H1 (cell line): ENCODE results near the gene USP51. TPM values are rescaled to one million over a fixed set of nuclear protein-coding genes. Genes with fewer than 3 reads are reported as not detected.

ENCODE experiments used
- CTCF ChIA-PET: fragments of 300-600 bp; sonication (Branson Sonifier 250); formaldehyde crosslinking; loops from one replicate; lab custom pipeline; 2021; ENCODE audit not compliant: partially characterized antibody; lab: Charles Lee
- POLR2A ChIA-PET: fragments of 300-600 bp; sonication (Branson Sonifier 250); formaldehyde crosslinking; loops from one replicate; lab custom pipeline; 2021; ENCODE audit warnings: inconsistent platforms; ENCODE audit not compliant: partially characterized antibody; lab: Charles Lee
- DNase-seq, 2 experiments: peaks; one replicate each; pipeline versions ENCODE4 v3.0.0 to v3.0.0-alpha.2; 2010 to 2022; ENCODE audit warnings: low spot score in 2 of 2, low read depth in 1 of 2, mixed read lengths in 1 of 2
- FAIRE-seq: peaks from 2 replicates; lab custom pipeline; 2011; peaks lifted over from hg19 to GRCh38; lab: Jason Lieb, UNC
- H2AFZ ChIP-seq: 2 replicates; pipeline ENCODE4 v1.8.1; 2012; ENCODE audit warnings: low read length, inconsistent platforms
- H2AK5ac ChIP-seq: 2 replicates; pipeline ENCODE4 v1.6.1; 2013; ENCODE audit warnings: low read depth, low read length
- H2BK120ac ChIP-seq: replicated peaks from 2 replicates; pipeline ENCODE3; 2013; ENCODE audit warnings: low read depth, low read length, inconsistent platforms
- H2BK12ac ChIP-seq: 2 replicates; pipeline ENCODE4 v1.6.1; 2013; ENCODE audit warnings: low read depth, low read length
- H2BK15ac ChIP-seq: 2 replicates; pipeline ENCODE4 v1.6.1; 2013; ENCODE audit warnings: low read length
- H2BK20ac ChIP-seq: 2 replicates; pipeline ENCODE4 v1.6.1; 2013; ENCODE audit warnings: low read length
- H2BK5ac ChIP-seq: 2 replicates; pipeline ENCODE4 v1.6.1; 2013; ENCODE audit warnings: low read depth, low read length
- H3K14ac ChIP-seq: 2 replicates; pipeline ENCODE4 v1.6.1; 2013; ENCODE audit warnings: inconsistent platforms; ENCODE audit not compliant: insufficient read length
- H3K18ac ChIP-seq: 2 replicates; pipeline ENCODE4 v1.6.1; 2013; ENCODE audit warnings: low read length; ENCODE audit errors: extremely low read depth
- H3K23ac ChIP-seq: 2 replicates; pipeline ENCODE4 v1.6.1; 2013; ENCODE audit warnings: inconsistent platforms; ENCODE audit not compliant: insufficient read length
- H3K23me2 ChIP-seq: 2 replicates; pipeline ENCODE4 v1.6.1; 2013; ENCODE audit warnings: low read depth, low read length
- H3K27ac ChIP-seq: 2 replicates; pipeline ENCODE4 v1.6.1; 2011; ENCODE audit warnings: low read depth, low read length, inconsistent platforms
- H3K27me3 ChIP-seq, 4 experiments: replicated peaks in 1 of 4; 1 replicate in 1 of 4; 2 replicates in 3 of 4; pipeline versions ENCODE4 v1.6.1 to v1.8.1; 2011 to 2013; ENCODE audit warnings: low read length in 3 of 4, mild to moderate bottlenecking in 3 of 4, inconsistent platforms in 2 of 4, mixed read lengths in 2 of 4, moderate library complexity in 1 of 4; ENCODE audit not compliant: control insufficient read depth in 3 of 4, insufficient read depth in 3 of 4; ENCODE audit errors: extremely low read depth in 1 of 4
- H3K36me3 ChIP-seq, 4 experiments: 2 replicates each; pipeline versions ENCODE4 v1.6.1 to v1.8.1; 2011 to 2013; ENCODE audit warnings: mild to moderate bottlenecking in 4 of 4, low read length in 3 of 4, moderate library complexity in 2 of 4, control low read depth in 1 of 4, inconsistent platforms in 1 of 4; ENCODE audit not compliant: insufficient read depth in 4 of 4, control insufficient read depth in 2 of 4
- H3K4ac ChIP-seq: replicated peaks from 2 replicates; pipeline ENCODE3; 2013; ENCODE audit warnings: low read length, low read depth, mixed read lengths, inconsistent platforms; ENCODE audit not compliant: insufficient read length
- H3K4me1 ChIP-seq, 4 experiments: replicated peaks in 1 of 4; 1 replicate in 1 of 4; 2 replicates in 3 of 4; pipeline versions ENCODE4 v1.6.1 to v1.8.1; 2011 to 2013; ENCODE audit warnings: low read length in 3 of 4, inconsistent platforms in 2 of 4, mixed read lengths in 1 of 4; ENCODE audit not compliant: insufficient read depth in 4 of 4, control insufficient read depth in 3 of 4
- H3K4me2 ChIP-seq, 2 experiments: 2 replicates each; pipeline versions ENCODE4 v1.6.1 to v1.8.1; 2011 to 2013; ENCODE audit warnings: low read depth in 2 of 2, low read length in 2 of 2, control low read depth in 1 of 2, inconsistent platforms in 1 of 2, mild to moderate bottlenecking in 1 of 2; ENCODE audit not compliant: insufficient read depth in 1 of 2
- H3K4me3 ChIP-seq, 4 experiments: fragments of 200-600, 300-600 bp in 1 of 4; sonication (generic), shearing (Covaris generic), sonication (Bioruptor Twin) in 1 of 4; 2 replicates each; pipeline versions ENCODE4 v1.5.1 to v1.8.1; 2011 to 2016; ENCODE audit warnings: low read length in 4 of 4, low read depth in 3 of 4, control low read depth in 2 of 4, inconsistent platforms in 2 of 4, mild to moderate bottlenecking in 2 of 4, mixed read lengths in 1 of 4, moderate library complexity in 1 of 4; ENCODE audit not compliant: insufficient read depth in 2 of 4; ENCODE audit errors: extremely low read depth in 1 of 4
- H3K56ac ChIP-seq: replicated peaks from 2 replicates; pipeline ENCODE3; 2013; ENCODE audit warnings: low read depth, mild to moderate bottlenecking, mixed read lengths, low read length, inconsistent platforms; ENCODE audit not compliant: insufficient read length
- H3K79me1 ChIP-seq: 2 replicates; pipeline ENCODE4 v1.6.1; 2013; ENCODE audit warnings: low read depth, low read length, control low read depth
- H3K79me2 ChIP-seq, 2 experiments: 2 replicates each; pipeline versions ENCODE4 v1.6.1 to v1.8.1; 2012 to 2013; ENCODE audit warnings: low read length in 2 of 2, mild to moderate bottlenecking in 2 of 2, inconsistent platforms in 1 of 2; ENCODE audit not compliant: insufficient read depth in 2 of 2, control insufficient read depth in 1 of 2
- H3K9ac ChIP-seq, 4 experiments: replicated peaks in 1 of 4; 1 replicate in 1 of 4; 2 replicates in 3 of 4; pipeline versions ENCODE4 v1.6.1 to v1.8.1; 2011 to 2013; ENCODE audit warnings: low read depth in 3 of 4, low read length in 3 of 4, control low read depth in 2 of 4, mild to moderate bottlenecking in 2 of 4, moderate library complexity in 2 of 4, inconsistent platforms in 1 of 4; ENCODE audit errors: extremely low read depth in 1 of 4
- H3K9me3 ChIP-seq, 2 experiments: 2 replicates each; pipeline versions ENCODE4 v1.6.1 to v1.8.1; 2012 to 2013; ENCODE audit warnings: mild to moderate bottlenecking in 2 of 2, moderate library complexity in 2 of 2, control low read depth in 1 of 2, inconsistent platforms in 1 of 2, low read depth in 1 of 2, low read length in 1 of 2, mixed read lengths in 1 of 2; ENCODE audit not compliant: insufficient read depth in 2 of 2
- H4K20me1 ChIP-seq, 2 experiments: replicated peaks in 1 of 2; 2 replicates each; pipeline versions ENCODE3 to v1.8.1; 2011 to 2013; ENCODE audit warnings: inconsistent platforms in 2 of 2, low read length in 2 of 2, mild to moderate bottlenecking in 1 of 2; ENCODE audit not compliant: insufficient read depth in 2 of 2, control insufficient read depth in 1 of 2
- H4K5ac ChIP-seq: 2 replicates; pipeline ENCODE4 v1.6.1; 2013; ENCODE audit warnings: low read length, low read depth, mixed read lengths, inconsistent platforms; ENCODE audit not compliant: insufficient read length
- H4K8ac ChIP-seq: 2 replicates; pipeline ENCODE4 v1.8.0; 2013; ENCODE audit warnings: mild to moderate bottlenecking, moderate library complexity, low read length, inconsistent platforms; ENCODE audit not compliant: insufficient read depth; ENCODE audit errors: extremely low read depth
- H4K91ac ChIP-seq: replicated peaks from 2 replicates; pipeline ENCODE3; 2013; ENCODE audit warnings: low read length, mixed read lengths, inconsistent platforms; ENCODE audit not compliant: insufficient read length
- BRCA1 ChIP-seq: IDR thresholded peaks from 2 replicates; pipeline ENCODE4 v1.6.1; 2012; ENCODE audit warnings: low read depth, low read length, improper control_type of control experiment
- CBX8 ChIP-seq: fragments of 300-800, 300-1000 bp; sonication (generic); IDR thresholded peaks from 2 replicates; pipeline ENCODE4 v1.7.1; 2016; ENCODE audit warnings: low read depth, low read length, borderline replicate concordance
- FOSL1 ChIP-seq: IDR thresholded peaks from 2 replicates; pipeline ENCODE4 v1.6.1; 2011; ENCODE audit warnings: mild to moderate bottlenecking, low read depth, low read length, moderate library complexity; ENCODE audit not compliant: insufficient read depth
- HDAC2 ChIP-seq, 2 experiments: fragments of 300-600 bp in 1 of 2; sonication (generic) in 1 of 2; IDR thresholded peaks; 2 replicates each; pipeline ENCODE4 v1.6.1; 2011 to 2012; ENCODE audit warnings: low read depth in 2 of 2, low read length in 2 of 2, mild to moderate bottlenecking in 2 of 2, moderate library complexity in 2 of 2, borderline replicate concordance in 1 of 2, inconsistent platforms in 1 of 2
- polyA plus RNA-seq, 7 experiments: library from polyadenylated mRNA; depleted of rRNA in 3 of 7; stranded (reverse) in 5 of 7; unstranded in 2 of 7; fragments of >200 nt in 5 of 7; fragments of 200-250 nt in 2 of 7; gene quantifications; 1 replicate in 5 of 7; 2 replicates in 1 of 7; 4 replicates in 1 of 7; pipeline versions ENCODE4 v1.2.1 to v1.2.3, GENCODE V29; 2011 to 2013; ENCODE audit warnings: missing spikeins in 2 of 7, mixed read lengths in 2 of 7
- total RNA-seq: library from RNA; stranded (reverse); fragmentation: NEBNext Ultra II Directional; extraction: Animal tissue kit (Norgen Biotek cat#: 25700); gene quantifications from 2 replicates; pipeline ENCODE4 v1.2.1, GENCODE V29; 2021
- TF ChIP-seq, protein P1 (sequence below): IDR thresholded peaks from 2 replicates; pipeline ENCODE4 v1.6.1; 2012; ENCODE audit warnings: inconsistent platforms
- TF ChIP-seq, protein P2 (sequence below): IDR thresholded peaks from 2 replicates; pipeline ENCODE4 v1.6.1; 2011; ENCODE audit warnings: low read length, improper control_type of control experiment

USP51 gene
- total and polyA plus RNA-seq, 2 of the 8 experiments (the other 6 are each of a cell fraction or from before 2014, with no cell fraction given) = 5.2 to 5.6 TPM

DNA sequence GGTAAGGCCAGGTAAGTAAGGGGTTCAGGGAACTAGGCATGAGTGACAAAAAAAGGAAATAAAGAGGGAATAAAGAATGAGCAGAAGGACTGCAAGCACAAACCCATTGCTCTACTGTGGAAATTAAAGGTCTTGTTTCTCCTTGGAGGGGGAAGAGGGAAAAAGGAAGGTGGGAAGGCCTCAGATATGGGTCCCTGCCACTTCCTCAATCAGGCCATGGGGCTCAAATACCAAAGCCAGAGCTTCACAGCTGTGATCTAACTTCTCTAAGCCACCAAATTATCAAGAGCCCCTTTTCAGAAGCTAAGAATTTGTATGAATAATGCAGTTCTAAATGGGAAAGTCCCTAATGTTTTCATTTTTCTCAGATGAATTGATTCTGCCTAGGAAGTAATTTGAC lies 4.7 kb downstream of the USP51 start:
- POLR2A ChIA-PET = no interaction called here
- no peak overlapping the region for H3K4ac ChIP-seq
- H2BK5ac ChIP-seq = no peak overlapping the region
- H3K18ac ChIP-seq = no peak overlapping the region
- H3K9me3 ChIP-seq = no peaks in the 10 kb centered on the region
- no peak overlapping the region for H2BK12ac ChIP-seq
- H3K23me2 ChIP-seq = no peaks in the 10 kb centered on the region
- TF ChIP-seq, protein P1, sequence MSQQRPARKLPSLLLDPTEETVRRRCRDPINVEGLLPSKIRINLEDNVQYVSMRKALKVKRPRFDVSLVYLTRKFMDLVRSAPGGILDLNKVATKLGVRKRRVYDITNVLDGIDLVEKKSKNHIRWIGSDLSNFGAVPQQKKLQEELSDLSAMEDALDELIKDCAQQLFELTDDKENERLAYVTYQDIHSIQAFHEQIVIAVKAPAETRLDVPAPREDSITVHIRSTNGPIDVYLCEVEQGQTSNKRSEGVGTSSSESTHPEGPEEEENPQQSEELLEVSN = no peak
- no peak for TF ChIP-seq FOSL1
- no peak for TF ChIP-seq BRCA1
- no peak for TF ChIP-seq CBX8
- TF ChIP-seq, protein P2, sequence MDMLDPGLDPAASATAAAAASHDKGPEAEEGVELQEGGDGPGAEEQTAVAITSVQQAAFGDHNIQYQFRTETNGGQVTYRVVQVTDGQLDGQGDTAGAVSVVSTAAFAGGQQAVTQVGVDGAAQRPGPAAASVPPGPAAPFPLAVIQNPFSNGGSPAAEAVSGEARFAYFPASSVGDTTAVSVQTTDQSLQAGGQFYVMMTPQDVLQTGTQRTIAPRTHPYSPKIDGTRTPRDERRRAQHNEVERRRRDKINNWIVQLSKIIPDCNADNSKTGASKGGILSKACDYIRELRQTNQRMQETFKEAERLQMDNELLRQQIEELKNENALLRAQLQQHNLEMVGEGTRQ = no peak
- no peak for TF ChIP-seq HDAC2 (IDR thresholded peaks at IDR 0.05; ENCODE audit: borderline replicate concordance in 1 of 2, low read depth in 2 of 2, low read length in 2 of 2)
- no peak overlapping the region for H4K8ac ChIP-seq
- H3K4me2 ChIP-seq = no peak overlapping the region
- H3K14ac ChIP-seq = no peak overlapping the region
- no peak for DNase-seq
- no peaks in the 10 kb centered on the region for H3K79me1 ChIP-seq
- no peak overlapping the region for H3K27ac ChIP-seq
- peaks cover 0 to 3% (median 0%) of the 10 kb centered on the region in 4 experiments; a peak in 1 of 8 replicates for H3K36me3 ChIP-seq
- no peak overlapping the region for H4K91ac ChIP-seq
- no peak overlapping the region for H3K9ac ChIP-seq
- no peak overlapping the region for H4K5ac ChIP-seq
- H2BK120ac ChIP-seq = no peak overlapping the region
- no peak overlapping the region for H2BK15ac ChIP-seq
- H3K79me2 ChIP-seq = no peaks in the 10 kb centered on the region
- no peaks in the 10 kb centered on the region for H4K20me1 ChIP-seq
- H3K4me1 ChIP-seq = no peaks in the 10 kb centered on the region; a peak in 1 of 7 replicates
- no peak overlapping the region for H3K56ac ChIP-seq
- no peaks in the 10 kb centered on the region for H3K27me3 ChIP-seq
- H3K23ac ChIP-seq = no peak overlapping the region
- no peak overlapping the region for H2BK20ac ChIP-seq
- no peak overlapping the region for H3K4me3 ChIP-seq
- H2AK5ac ChIP-seq = no peak overlapping the region
- no peak for FAIRE-seq
- no peak overlapping the region for H2AFZ ChIP-seq
- CTCF ChIA-PET = no interaction called here
